GM19468 (cell line): ENCODE measurements around the gene SCUBE1.

Experiments
- ATAC-seq: cut with Tn5 transposase; IDR thresholded peaks from one replicate; pipeline ENCODE4 v1.9.1; 2021; ENCODE audit warnings: mild to moderate bottlenecking, moderate library complexity, moderate number of reproducible peaks; ENCODE audit not compliant: unreplicated experiment; ENCODE audit errors: extremely low read depth

The SCUBE1 gene

GRCh38 chr22:43267981-43268660, 75.1 kb downstream of the SCUBE1 start:
- no peak for ATAC-seq

GRCh38 chr22:43267332-43267980, 75.7 kb downstream of the SCUBE1 start:
- ATAC-seq = no peak

GRCh38 chr22:43266076-43266475, 77.1 kb downstream of the SCUBE1 start:
- ATAC-seq = no peak

- no peak for ATAC-seq
Measured at GRCh38 chr22:43263645-43264514, 79.3 kb downstream of the SCUBE1 start.

GRCh38 chr22:43262990-43263644, 80.1 kb downstream of the SCUBE1 start:
- no peak for ATAC-seq

GRCh38 chr22:43260331-43261231, 82.6 kb downstream of the SCUBE1 start:
- no peak for ATAC-seq

GRCh38 chr22:43257961-43258360, 85.2 kb downstream of the SCUBE1 start:
- ATAC-seq = no peak

- no peak for ATAC-seq
Measured at GRCh38 chr22:43257549-43257948, 85.6 kb downstream of the SCUBE1 start.

GRCh38 chr22:43256976-43257545, 86.1 kb downstream of the SCUBE1 start:
- no peak for ATAC-seq

GRCh38 chr22:43256569-43256968, 86.6 kb downstream of the SCUBE1 start:
- ATAC-seq = no peak

GRCh38 chr22:43255299-43255698, 87.9 kb downstream of the SCUBE1 start:
- no peak for ATAC-seq

GRCh38 chr22:43253839-43254238, 89.3 kb downstream of the SCUBE1 start:
- no peak for ATAC-seq

GRCh38 chr22:43252319-43252718, 90.9 kb downstream of the SCUBE1 start:
- ATAC-seq = no peak

GRCh38 chr22:43249789-43250471, 93.2 kb downstream of the SCUBE1 start:
- no peak for ATAC-seq

GRCh38 chr22:43247546-43248260, 95.5 kb downstream of the SCUBE1 start:
- ATAC-seq = no peak

GRCh38 chr22:43246188-43246587, 97.0 kb downstream of the SCUBE1 start:
- ATAC-seq = no peak

- ATAC-seq = no peak
Measured at GRCh38 chr22:43245717-43246116, 97.5 kb downstream of the SCUBE1 start.
